Fibroblast of pulmonary artery (primary cell): ENCODE results near the gene RYR3.
"Not testable (repeated sequence)": the region's sequence is repeated elsewhere in the genome, so short reads cannot be mapped to it uniquely, and the experiment has no call there.

Source experiments
- DNase-seq: peaks from one replicate; pipeline ENCODE4 v3.0.0-alpha.2; 2010; ENCODE audit warnings: low read depth
- H3K4me3 ChIP-seq: replicated peaks from 2 replicates; pipeline ENCODE4 v1.5.1; 2011; ENCODE audit warnings: low read depth, mild to moderate bottlenecking, control low read depth, low read length, moderate library complexity
- TF ChIP-seq, protein P1 (sequence below): IDR thresholded peaks from 2 replicates; pipeline ENCODE4 v1.5.1; 2011; ENCODE audit warnings: mild to moderate bottlenecking, control low read depth, low read length, inconsistent platforms; ENCODE audit errors: missing control alignments

Gene RYR3

DNA sequence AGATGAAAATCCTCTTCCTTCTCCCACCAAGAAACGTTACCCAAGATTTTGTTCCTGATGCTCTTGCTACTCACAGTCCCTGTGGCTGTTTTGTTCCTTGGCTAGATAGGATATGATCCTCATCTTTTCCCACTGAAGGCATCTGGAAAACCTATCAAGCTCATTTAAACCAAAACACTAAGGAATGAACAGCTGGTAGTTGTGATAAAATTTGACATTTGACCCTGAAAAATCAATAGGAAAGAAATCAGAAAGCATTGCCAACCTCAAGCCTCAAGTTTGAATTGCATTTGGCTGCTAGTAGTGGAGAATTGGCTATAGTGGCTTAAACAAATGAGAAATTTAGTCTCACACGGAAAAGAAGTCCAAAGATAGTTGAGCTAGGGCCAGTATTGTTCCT, 486.9 kb downstream of the RYR3 start:
- TF ChIP-seq, protein P1, sequence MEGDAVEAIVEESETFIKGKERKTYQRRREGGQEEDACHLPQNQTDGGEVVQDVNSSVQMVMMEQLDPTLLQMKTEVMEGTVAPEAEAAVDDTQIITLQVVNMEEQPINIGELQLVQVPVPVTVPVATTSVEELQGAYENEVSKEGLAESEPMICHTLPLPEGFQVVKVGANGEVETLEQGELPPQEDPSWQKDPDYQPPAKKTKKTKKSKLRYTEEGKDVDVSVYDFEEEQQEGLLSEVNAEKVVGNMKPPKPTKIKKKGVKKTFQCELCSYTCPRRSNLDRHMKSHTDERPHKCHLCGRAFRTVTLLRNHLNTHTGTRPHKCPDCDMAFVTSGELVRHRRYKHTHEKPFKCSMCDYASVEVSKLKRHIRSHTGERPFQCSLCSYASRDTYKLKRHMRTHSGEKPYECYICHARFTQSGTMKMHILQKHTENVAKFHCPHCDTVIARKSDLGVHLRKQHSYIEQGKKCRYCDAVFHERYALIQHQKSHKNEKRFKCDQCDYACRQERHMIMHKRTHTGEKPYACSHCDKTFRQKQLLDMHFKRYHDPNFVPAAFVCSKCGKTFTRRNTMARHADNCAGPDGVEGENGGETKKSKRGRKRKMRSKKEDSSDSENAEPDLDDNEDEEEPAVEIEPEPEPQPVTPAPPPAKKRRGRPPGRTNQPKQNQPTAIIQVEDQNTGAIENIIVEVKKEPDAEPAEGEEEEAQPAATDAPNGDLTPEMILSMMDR: no peak
- no peak for DNase-seq

DNA sequence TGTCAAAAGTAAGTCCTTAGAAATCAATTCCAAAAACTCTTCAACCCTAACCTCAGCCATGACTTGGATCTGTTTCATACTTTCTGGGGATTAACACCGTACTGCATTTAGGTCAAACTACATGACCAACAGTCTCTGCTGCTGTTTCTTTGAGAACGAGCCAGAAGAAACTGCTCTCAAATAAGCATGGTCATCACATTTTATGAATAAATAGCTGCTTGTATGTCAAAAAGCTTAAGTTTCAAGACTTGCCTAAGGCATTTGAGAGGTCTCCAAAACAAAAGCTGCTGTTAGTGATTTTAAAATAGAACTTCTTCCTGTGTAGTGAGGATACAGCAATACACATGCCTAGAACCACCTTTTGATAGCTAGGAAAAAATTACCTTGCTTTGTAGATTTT, 491.2 kb downstream of the RYR3 start:
- TF ChIP-seq, protein P1: no peak
- DNase-seq: no peak
- no peak overlapping the region for H3K4me3 ChIP-seq

More for the DNA sequence above, 486.9 kb downstream of the RYR3 start:
- no peak overlapping the region for H3K4me3 ChIP-seq

- no peak overlapping the region for H3K4me3 ChIP-seq
- DNase-seq: no peak
- TF ChIP-seq, protein P1: no peak
These were observed 496.9 kb downstream of the RYR3 start for GRCh38 chr15:33807665-33808064.

DNA sequence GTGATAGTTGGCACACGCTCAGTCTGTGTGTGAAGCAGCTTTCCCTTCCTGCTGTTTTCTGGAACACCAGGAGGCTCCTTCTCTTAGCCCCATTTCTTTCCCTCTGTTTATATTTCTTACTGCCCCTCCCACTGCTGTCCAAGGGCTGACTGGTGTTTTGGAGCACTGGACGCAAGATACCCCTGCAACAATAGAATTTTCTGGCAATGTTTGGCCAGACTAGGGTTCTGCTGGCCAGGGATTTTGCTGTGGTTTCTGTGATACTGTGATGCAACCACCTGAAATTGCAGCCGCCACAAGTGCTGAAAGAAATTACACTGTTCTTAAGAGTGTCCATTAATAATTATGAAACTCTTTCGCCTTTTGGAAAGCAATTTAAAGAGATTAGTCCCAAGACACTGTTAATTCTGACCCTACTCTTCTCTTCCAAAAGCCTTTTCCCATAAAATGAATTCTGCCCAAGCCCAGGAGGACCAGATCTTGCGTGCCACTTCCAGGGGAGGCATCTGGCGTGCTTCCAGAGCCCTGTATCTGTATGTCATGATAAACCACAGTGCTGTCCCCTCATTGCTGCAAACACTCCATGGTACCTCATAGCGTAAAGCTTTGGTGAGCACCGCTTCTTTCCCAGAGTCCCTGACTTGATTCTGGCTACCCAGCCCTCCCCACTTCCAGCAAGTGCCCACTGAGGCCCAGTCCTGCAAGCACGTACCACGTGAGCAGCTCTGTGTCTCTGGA, 498.1 kb downstream of the RYR3 start:
- no peak overlapping the region for H3K4me3 ChIP-seq
- DNase-seq: peak; percentile 15
- TF ChIP-seq, protein P1: no peak

GRCh38 chr15:33810073-33810595, 499.4 kb downstream of the RYR3 start:
- no peak overlapping the region for H3K4me3 ChIP-seq
- TF ChIP-seq, protein P1: no peak

DNA sequence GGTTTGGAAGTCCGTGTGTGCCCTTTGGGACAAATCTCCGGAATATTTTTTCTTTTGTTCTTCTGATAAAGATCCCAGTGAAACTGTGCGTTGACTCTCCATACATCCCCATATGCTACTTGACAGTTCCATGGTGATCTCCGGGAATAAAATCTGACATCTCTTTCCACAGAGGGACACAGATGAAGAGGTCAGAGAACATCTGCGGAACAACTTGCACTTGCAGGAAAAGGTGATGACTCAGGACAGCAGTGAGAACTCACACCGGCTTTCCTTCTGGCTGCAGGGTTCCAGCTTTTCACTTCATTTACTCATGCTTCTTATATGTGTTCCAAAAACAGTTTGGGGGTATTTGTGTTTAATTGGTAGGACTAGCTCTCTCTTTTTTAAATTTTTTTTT, 500.0 kb downstream of the RYR3 start:
- DNase-seq: no peak
- TF ChIP-seq, protein P1: no peak
- no peak overlapping the region for H3K4me3 ChIP-seq

More at GRCh38 chr15:33810073-33810595, 499.4 kb downstream of the RYR3 start:
- DNase-seq: no peak

GRCh38 chr15:33813891-33814290, 503.1 kb downstream of the RYR3 start:
- DNase-seq: no peak
- TF ChIP-seq, protein P1: no peak
- H3K4me3 ChIP-seq: no peak overlapping the region

GRCh38 chr15:33819499-33819898, 508.7 kb downstream of the RYR3 start:
- not testable (repeated sequence) for DNase-seq, H3K4me3 ChIP-seq
